HG03558 (cell line): ENCODE results near the gene SPEN.

Experiments used
- ATAC-seq: cut with Tn5 transposase; IDR thresholded peaks from one replicate; pipeline ENCODE4 v1.9.1; 2021; ENCODE audit warnings: moderate number of reproducible peaks; ENCODE audit not compliant: unreplicated experiment; ENCODE audit errors: extremely low read depth

SPEN gene

DNA sequence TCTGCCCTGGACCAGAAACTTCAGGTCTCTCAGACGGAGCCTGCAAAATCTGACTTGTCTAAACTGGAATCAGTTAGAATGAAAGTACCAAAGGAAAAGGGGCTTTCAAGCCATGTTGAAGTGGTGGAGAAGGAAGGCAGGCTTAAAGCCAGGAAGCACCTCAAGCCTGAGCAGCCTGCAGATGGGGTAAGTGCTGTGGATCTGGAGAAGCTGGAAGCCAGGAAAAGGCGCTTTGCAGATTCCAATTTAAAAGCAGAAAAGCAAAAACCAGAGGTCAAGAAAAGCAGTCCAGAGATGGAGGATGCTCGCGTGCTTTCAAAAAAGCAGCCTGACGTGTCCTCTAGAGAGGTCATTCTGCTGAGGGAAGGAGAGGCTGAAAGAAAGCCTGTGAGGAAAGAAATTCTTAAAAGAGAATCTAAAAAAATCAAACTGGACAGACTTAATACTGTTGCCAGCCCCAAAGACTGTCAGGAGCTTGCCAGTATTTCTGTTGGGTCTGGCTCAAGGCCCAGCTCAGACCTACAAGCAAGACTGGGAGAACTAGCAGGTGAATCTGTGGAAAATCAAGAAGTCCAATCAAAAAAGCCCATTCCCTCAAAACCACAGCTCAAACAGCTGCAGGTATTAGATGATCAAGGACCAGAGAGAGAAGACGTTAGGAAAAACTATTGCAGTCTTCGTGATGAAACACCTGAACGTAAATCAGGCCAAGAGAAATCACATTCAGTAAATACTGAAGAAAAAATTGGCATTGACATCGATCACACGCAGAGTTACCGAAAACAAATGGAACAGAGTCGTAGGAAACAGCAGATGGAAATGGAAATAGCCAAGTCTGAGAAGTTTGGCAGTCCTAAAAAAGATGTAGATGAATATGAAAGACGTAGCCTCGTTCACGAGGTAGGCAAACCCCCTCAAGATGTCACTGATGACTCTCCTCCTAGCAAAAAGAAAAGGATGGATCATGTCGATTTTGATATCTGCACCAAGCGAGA, 81.8 kb downstream of the SPEN start:
- ATAC-seq, result no peak

DNA sequence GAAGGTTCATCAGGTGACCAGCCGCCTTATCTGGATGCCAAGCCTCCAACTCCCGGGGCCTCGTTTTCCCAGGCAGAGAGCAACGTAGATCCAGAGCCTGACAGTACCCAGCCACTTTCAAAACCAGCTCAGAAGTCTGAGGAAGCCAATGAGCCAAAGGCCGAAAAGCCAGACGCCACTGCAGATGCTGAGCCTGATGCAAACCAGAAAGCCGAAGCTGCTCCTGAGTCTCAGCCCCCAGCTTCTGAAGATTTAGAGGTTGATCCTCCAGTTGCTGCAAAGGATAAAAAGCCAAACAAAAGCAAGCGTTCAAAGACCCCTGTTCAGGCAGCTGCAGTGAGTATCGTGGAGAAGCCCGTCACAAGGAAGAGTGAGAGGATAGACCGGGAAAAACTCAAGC, 83.9 kb downstream of the SPEN start:
- ATAC-seq, result no peak

DNA sequence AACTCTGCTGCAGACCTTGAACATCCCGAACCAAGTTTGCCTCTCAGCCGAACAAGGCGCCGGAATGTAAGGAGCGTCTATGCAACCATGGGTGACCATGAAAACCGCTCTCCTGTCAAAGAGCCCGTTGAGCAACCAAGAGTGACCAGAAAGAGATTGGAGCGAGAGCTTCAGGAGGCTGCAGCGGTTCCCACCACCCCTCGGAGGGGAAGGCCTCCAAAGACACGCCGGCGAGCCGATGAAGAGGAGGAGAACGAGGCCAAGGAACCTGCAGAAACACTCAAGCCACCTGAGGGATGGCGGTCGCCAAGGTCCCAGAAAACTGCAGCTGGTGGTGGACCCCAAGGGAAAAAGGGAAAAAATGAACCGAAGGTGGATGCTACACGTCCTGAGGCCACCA, 84.4 kb downstream of the SPEN start:
- ATAC-seq, result no peak

DNA sequence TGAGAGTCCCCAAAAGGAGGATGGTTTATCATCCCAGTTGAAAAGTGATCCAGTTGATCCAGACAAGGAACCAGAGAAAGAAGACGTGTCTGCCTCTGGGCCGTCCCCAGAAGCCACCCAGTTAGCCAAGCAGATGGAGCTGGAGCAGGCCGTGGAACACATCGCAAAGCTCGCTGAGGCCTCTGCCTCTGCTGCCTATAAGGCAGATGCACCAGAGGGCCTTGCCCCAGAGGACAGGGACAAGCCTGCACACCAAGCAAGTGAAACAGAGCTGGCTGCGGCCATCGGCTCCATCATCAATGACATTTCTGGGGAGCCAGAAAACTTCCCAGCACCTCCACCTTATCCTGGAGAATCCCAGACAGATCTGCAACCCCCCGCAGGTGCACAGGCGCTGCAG, 85.1 kb downstream of the SPEN start:
- ATAC-seq, result no peak

DNA sequence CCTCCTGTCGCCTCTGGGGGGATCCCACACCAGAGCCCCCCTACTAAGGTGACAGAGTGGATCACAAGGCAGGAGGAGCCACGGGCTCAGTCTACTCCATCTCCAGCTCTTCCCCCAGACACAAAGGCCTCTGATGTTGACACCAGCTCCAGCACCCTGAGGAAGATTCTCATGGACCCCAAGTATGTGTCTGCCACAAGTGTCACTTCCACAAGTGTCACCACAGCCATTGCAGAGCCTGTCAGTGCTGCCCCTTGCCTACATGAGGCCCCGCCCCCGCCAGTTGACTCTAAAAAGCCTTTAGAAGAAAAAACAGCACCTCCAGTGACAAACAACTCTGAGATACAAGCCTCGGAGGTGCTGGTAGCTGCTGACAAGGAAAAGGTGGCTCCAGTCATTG, 86.2 kb downstream of the SPEN start:
- ATAC-seq, result no peak

DNA sequence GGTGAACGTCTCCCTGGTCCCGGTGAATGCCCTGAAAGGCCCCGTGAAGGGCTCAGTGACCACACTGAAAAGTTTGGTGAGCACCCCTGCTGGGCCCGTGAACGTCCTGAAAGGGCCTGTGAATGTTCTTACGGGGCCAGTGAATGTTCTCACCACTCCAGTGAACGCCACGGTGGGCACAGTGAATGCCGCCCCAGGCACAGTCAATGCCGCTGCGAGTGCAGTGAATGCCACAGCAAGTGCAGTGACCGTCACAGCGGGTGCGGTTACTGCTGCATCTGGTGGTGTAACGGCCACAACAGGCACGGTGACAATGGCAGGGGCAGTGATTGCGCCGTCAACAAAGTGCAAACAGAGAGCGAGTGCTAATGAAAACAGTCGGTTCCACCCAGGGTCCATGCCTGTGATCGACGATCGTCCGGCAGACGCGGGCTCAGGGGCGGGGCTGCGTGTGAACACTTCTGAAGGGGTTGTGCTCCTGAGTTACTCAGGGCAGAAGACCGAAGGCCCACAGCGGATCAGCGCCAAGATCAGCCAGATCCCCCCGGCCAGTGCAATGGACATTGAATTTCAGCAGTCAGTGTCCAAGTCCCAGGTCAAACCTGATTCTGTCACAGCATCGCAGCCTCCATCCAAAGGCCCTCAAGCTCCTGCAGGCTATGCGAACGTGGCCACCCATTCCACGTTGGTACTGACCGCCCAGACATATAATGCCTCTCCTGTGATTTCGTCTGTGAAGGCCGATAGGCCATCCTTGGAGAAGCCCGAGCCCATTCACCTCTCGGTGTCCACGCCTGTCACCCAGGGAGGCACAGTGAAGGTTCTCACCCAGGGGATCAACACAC, 86.9 kb downstream of the SPEN start:
- no peak for ATAC-seq

DNA sequence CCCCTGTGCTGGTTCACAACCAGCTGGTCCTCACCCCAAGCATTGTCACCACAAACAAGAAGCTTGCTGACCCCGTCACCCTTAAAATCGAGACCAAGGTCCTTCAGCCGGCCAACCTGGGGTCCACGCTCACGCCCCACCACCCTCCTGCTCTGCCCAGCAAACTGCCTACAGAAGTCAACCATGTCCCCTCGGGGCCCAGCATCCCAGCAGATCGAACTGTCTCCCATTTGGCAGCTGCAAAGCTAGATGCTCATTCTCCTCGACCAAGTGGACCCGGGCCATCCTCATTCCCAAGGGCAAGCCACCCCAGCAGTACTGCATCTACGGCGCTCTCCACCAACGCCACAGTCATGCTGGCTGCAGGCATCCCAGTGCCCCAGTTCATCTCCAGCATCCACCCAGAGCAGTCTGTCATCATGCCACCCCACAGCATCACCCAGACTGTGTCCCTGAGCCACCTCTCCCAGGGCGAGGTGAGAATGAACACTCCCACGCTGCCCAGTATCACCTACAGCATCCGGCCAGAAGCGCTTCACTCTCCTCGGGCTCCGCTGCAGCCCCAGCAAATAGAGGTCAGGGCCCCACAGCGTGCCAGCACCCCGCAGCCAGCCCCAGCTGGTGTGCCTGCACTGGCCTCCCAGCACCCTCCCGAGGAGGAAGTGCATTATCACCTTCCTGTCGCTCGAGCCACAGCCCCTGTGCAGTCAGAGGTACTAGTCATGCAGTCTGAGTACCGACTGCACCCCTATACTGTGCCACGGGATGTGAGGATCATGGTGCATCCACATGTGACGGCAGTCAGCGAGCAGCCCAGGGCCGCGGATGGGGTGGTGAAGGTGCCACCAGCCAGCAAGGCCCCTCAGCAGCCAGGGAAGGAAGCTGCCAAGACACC, 87.8 kb downstream of the SPEN start:
- no peak for ATAC-seq

DNA sequence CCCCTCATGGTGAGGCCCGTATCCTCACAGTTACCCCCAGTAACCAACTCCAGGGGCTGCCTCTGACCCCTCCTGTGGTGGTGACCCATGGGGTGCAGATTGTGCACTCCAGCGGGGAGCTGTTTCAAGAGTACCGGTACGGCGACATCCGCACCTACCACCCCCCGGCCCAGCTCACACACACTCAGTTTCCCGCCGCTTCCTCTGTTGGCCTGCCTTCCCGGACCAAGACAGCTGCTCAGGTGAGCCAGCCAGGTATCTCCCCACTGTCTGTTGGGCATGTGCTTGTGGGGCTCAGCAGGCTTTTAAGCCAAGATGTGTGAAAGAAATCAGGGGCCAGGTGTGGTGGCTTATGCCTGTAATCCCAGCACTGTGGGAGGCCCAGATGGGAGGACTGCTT, 88.5 kb downstream of the SPEN start:
- no peak for ATAC-seq

DNA sequence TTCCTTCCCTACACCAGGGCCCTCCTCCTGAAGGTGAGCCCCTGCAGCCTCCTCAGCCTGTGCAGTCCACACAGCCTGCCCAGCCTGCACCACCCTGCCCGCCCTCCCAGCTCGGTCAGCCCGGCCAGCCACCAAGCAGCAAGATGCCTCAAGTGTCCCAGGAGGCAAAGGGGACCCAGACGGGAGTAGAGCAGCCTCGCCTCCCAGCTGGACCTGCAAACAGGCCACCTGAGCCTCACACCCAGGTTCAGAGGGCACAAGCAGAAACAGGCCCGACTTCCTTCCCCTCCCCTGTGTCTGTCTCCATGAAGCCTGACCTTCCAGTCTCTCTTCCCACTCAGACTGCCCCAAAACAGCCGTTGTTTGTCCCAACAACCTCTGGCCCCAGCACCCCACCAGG, 89.6 kb downstream of the SPEN start:
- no peak for ATAC-seq

DNA sequence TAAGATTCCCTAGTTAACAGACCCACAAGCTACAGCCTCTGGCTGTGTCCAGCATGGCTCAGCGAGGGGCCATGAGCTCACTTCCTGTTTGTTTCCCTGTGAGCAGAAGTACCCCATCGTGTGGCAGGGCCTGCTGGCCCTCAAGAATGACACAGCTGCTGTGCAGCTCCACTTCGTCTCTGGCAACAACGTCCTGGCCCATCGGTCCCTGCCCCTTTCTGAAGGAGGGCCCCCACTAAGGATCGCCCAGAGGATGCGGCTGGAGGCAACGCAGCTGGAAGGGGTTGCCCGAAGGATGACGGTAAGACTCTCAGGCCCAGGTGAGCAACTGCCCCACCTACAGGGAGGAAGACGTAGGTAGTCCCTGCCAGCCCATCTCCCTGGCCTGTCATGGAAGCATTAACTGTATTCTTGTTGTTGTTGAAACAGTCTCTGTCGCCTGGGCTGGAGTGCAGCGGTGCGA, 90.2 kb downstream of the SPEN start:
- ATAC-seq, result no peak

DNA sequence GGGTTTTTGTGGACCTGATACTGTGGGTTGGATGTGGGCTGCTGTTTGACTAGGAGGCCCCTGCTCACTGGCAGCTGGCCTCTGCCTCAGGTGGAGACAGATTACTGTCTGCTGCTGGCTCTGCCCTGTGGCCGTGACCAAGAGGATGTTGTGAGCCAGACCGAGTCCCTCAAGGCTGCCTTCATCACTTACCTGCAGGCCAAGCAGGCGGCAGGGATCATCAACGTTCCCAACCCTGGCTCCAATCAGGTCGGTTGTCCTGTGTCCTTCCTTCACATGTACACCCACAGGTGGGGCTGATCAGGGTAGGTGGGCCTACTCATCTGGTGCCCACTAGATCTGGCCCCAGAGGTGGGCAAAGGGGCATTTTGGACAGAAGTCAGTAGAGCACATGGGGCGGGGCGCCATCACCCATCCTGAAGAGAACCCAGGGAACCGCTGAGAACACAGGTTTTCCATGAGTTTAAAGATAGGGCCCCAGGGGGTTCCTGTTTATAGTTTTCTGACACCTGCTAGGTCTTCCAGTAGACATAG, 91.2 kb downstream of the SPEN start:
- no peak for ATAC-seq

DNA sequence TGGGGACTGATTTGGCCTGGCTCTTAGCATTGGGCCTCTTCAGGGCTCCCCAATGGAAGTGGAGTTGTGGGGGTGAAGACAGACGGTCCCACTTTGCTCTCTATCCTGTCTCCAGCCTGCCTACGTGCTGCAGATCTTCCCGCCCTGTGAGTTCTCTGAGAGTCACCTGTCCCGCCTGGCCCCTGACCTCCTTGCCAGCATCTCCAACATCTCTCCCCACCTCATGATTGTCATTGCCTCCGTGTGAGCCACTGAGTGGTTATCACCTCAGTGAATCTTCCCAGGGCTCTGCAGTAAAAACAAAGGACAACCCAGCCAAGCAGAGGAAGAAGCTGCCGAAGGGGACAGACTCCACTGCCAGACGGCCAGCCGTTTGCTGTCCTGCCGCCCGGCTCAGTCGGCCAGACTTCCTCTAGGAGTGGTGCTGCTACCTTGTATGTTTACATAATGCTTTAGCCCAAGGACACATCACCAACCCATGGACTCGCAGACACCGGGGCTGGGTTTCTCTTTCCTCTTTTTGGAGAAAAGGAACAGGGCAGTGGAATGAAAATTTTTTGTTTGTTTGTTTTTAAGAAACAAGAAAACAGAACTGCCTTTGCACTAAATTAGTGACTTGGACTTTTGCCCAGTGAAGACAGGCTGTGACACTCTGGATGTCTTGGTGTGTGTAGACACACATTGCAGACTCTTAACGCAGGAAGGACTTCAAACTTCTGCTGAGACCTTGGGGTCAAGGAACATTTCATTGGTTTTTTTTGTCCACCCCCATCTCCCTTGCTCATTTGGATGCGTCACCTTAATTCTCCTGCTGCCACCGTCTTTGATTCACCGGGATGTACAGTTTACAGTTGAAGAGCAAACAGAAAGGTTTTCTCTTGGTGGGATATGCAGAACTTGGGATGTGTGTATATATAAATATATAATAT, 91.9 kb downstream of the SPEN start:
- no peak for ATAC-seq

DNA sequence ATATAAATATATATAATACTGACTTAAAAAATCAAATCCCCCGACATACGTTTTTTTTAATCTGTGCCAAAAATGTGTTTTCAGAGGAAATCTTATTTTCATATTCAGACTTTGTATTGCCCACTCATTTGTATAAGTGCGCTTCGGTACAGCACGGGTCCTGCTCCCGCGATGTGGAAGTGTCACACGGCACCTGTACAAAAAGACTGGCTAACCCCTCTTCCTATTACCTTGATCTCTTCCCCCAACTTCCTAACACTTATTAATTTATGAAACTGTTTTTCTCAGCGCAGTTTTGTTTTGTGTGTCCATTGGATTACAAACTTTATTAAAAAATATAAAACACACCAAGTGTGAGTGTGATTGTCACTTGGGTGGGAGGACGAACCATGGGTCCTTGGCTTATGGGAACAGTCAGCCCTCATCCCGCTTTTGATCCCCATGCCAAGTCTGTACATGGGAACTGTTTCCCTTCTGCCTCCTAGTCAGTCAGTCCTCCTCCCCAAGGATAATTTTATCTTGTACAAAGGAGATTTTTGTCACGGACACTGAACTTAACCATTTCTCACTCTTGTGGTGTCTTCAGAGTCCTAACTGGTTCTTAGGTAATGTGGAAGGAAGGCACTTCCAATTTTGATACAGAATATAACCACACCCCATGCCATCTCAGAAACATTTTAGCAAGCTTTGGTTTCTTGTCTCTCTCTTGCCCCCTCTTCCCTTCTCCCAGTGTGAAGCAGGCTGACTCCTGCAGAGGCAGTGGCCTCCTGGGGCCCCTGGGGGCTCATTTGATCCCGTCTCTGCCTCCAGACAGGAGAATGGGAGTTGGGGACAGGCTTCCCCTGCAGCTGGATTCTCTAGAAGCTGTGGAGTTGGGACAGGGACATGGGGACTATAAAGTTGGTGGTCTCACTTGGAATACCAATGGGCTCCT, 92.9 kb downstream of the SPEN start:
- no peak for ATAC-seq

DNA sequence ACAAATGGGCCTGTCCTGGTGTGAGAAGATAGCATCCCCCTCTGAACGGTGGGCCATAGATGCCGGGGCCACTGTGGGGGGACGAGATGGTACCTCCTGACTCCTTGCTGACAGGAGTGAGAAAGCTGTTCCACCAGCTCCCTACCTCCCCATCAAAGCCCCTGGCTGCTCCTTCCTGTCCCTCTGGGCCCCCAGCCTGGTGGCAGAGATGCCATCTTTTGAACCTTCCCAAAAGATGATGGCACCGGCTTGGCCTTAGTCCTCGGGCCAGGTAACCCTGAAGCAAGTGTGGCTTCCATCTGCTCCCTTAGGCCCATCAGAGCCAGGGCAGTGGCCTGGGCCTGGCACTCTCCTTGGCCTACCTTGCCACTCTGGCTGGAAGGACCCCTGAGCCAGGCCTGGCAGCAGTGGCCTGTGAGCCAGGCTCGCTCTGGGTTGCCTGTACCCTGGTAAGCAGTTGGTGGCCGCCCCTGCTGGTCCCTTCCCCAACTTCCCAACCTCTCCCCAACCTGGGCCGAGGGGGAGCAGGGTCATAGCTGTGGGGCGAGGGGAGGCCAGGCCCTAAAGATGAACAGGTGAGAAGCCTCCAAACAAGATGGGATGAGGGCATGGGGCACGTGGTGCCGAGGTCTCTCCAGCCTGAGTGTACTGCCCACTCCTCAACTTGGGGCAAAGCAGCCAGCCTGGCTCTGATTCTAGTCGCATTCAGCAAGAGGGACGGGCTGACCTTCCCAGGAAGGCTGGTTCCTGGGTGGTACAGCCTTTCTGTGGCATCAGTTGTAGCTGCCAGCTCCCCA, 93.7 kb downstream of the SPEN start:
- ATAC-seq, result no peak

DNA sequence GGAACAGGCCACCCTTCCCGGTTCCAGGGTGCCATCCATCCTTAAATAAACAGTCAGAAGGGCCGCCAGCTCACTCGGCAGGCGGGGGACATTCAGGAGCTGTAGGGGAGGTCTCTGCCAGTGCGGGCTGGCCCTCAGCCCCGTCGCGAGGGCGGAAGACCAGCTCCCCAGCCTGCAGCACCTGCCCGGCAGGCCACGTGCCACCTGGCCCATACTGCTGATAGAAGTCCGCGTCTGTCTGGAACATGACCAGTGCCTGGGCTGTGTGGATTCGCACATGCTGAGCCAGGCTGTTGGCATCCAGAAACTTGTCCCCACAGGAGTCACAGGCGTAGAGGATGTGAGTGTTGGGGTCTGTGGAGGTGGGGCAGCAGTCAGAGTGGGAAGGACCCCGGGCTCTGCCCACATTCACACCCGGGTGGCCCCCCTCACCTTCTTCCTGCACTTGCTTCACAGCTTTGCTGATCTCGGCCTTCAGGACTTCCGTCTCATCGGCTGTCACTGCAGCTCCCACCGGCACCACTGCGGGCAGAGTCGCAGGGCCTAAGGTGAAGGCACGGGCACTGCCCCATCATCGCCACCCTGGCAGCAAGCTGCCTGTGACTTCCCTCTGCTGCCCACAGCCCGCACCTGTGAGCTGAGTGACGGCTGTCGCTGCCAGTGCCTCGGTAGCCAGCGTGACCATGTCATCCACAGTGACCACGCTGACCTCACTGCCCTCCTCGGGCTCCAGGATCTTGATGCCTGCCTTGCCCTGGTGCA, 94.6 kb downstream of the SPEN start:
- ATAC-seq, result no peak

DNA sequence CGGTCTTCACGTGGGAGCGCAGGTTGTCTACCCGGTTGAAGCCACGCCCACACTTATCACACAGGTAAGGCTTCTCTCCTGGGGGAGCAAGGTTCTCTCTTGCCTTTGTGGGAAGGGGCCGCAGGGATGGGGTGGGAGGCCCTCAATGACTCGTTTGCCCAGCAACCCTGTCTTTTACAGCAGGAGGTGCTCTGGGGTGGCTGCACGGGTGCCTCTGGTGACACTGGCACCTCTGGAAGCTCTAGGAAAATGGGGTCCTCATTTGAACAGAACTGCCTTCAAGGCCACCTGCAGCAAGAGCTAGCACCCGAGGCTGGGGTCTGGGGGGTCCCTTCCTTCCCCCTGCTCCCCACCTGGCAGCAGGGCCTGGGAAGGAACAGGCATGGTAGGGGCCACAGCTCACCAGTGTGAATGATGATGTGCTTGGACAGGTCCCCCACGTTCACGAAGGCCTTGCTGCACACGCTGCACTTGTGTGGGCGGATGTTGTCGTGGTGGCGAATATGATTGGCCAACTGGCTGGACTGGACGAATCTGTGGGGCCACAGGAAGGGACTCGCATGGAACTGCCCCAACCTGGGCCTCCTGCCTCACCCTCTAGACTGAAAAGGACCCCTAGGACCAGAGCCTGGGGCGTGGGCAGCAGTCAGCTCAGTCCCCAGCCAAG, 95.3 kb downstream of the SPEN start:
- ATAC-seq, result no peak
